CD14-positive monocyte (primary cell): ENCODE measurements around the gene TRIM42. TPM values are rescaled to one million over a fixed set of nuclear protein-coding genes. Genes with fewer than 3 reads are reported as not detected.

Experiments used
- DNase-seq, 3 donors: peaks; one replicate each; pipeline ENCODE4 v3.0.0-alpha.2; 2011 to 2022
- H2AFZ ChIP-seq: 2 replicates; pipeline ENCODE4 v1.6.0; 2012; ENCODE audit warnings: mild to moderate bottlenecking, low read depth, low read length, inconsistent platforms; ENCODE audit not compliant: insufficient read depth, poor library complexity, severe bottlenecking
- H3K27ac ChIP-seq, 2 donors: 1 replicate in 1 of 2; 2 replicates in 1 of 2; pipeline ENCODE4 v1.5.1; 2012 to 2013; ENCODE audit warnings: low read length in 2 of 2, control low read depth in 1 of 2, inconsistent platforms in 1 of 2, low read depth in 1 of 2, mild to moderate bottlenecking in 1 of 2
- H3K27me3 ChIP-seq, 2 donors: one replicate each; pipeline versions ENCODE4 v1.6.0 to v1.6.1; 2011 to 2013; ENCODE audit warnings: low read length in 2 of 2; ENCODE audit not compliant: control insufficient read depth in 2 of 2, insufficient read depth in 2 of 2
- H3K36me3 ChIP-seq, 2 donors: replicated peaks in 1 of 2; 1 replicate in 1 of 2; 2 replicates in 1 of 2; pipeline versions ENCODE4 v1.5.1 to v1.6.1; 2012 to 2013; ENCODE audit warnings: low read length in 2 of 2, control low read depth in 1 of 2, inconsistent platforms in 1 of 2, mild to moderate bottlenecking in 1 of 2; ENCODE audit not compliant: insufficient read depth in 2 of 2, control insufficient read depth in 1 of 2
- H3K4me1 ChIP-seq, 2 donors: 1 replicate in 1 of 2; 2 replicates in 1 of 2; pipeline versions ENCODE4 v1.5.1 to v1.6.1; 2012 to 2013; ENCODE audit warnings: low read length in 2 of 2, control low read depth in 1 of 2, inconsistent platforms in 1 of 2, mild to moderate bottlenecking in 1 of 2, moderate library complexity in 1 of 2; ENCODE audit not compliant: insufficient read depth in 2 of 2, control insufficient read depth in 1 of 2
- H3K4me2 ChIP-seq: replicated peaks from 2 replicates; pipeline ENCODE3; 2012; ENCODE audit warnings: low read length, moderate library complexity, mild to moderate bottlenecking; ENCODE audit not compliant: poor library complexity, severe bottlenecking; ENCODE audit errors: extremely low read depth
- H3K4me3 ChIP-seq, 3 experiments: fragments of 200-600 bp in 1 of 3; sonication (generic) in 1 of 3; replicated peaks in 1 of 3; 1 replicate in 2 of 3; 2 replicates in 1 of 3; pipeline ENCODE4 v1.5.1; 2011 to 2013; ENCODE audit warnings: low read length in 3 of 3, mild to moderate bottlenecking in 3 of 3, control low read depth in 2 of 3, low read depth in 2 of 3, inconsistent platforms in 1 of 3, moderate library complexity in 1 of 3
- H3K79me2 ChIP-seq: 2 replicates; pipeline ENCODE4 v1.6.0; 2012; ENCODE audit warnings: mild to moderate bottlenecking, control low read depth, inconsistent platforms, low read length, moderate library complexity; ENCODE audit not compliant: insufficient read depth
- H3K9ac ChIP-seq: 2 replicates; pipeline ENCODE4 v1.6.0; 2017; ENCODE audit warnings: low read length, mild to moderate bottlenecking; ENCODE audit not compliant: insufficient read depth, poor library complexity, severe bottlenecking
- H3K9me3 ChIP-seq, 2 donors: replicated peaks in 1 of 2; 1 replicate in 1 of 2; 2 replicates in 1 of 2; pipeline versions ENCODE4 v1.5.1 to v1.6.1; 2012 to 2013; ENCODE audit warnings: low read length in 2 of 2, control low read depth in 1 of 2; ENCODE audit not compliant: control insufficient read depth in 1 of 2, insufficient read depth in 1 of 2
- H4K20me1 ChIP-seq: 2 replicates; pipeline ENCODE4 v1.6.0; 2012; ENCODE audit warnings: mild to moderate bottlenecking, low read length, control low read depth, moderate library complexity; ENCODE audit not compliant: insufficient read depth
- H3K27ac Mint-ChIP-seq, 7 donors: one replicate each; pipeline ENCODE4 v1.8.0; 2020; ENCODE audit warnings: mild to moderate bottlenecking in 7 of 7, mixed read lengths in 7 of 7, moderate library complexity in 6 of 7, inconsistent platforms in 2 of 7
- H3K27me3 Mint-ChIP-seq, 3 donors: one replicate each; pipeline ENCODE4 v1.8.0; 2021 to 2022; ENCODE audit warnings: low read depth in 3 of 3, mild to moderate bottlenecking in 3 of 3, mixed read lengths in 3 of 3, moderate library complexity in 3 of 3, inconsistent platforms in 1 of 3
- H3K36me3 Mint-ChIP-seq, 2 donors: one replicate each; pipeline ENCODE4 v1.8.0; 2020; ENCODE audit warnings: mixed read lengths in 2 of 2, inconsistent platforms in 1 of 2, mild to moderate bottlenecking in 1 of 2
- H3K4me1 Mint-ChIP-seq: one replicate; pipeline ENCODE4 v1.8.0; 2020; ENCODE audit warnings: mild to moderate bottlenecking, mixed read lengths
- H3K4me3 Mint-ChIP-seq, 2 donors: one replicate each; pipeline ENCODE4 v1.8.0; 2020; ENCODE audit warnings: mild to moderate bottlenecking in 2 of 2, mixed read lengths in 2 of 2, moderate library complexity in 1 of 2
- H3K9me3 Mint-ChIP-seq, 7 donors: one replicate each; pipeline ENCODE4 v1.8.0; 2020 to 2022; ENCODE audit warnings: mixed read lengths in 7 of 7, mild to moderate bottlenecking in 6 of 7, moderate library complexity in 6 of 7, inconsistent platforms in 2 of 7
- CTCF ChIP-seq: fragments of 200-600 bp; IDR thresholded peaks from one replicate; pipeline ENCODE4 v1.8.0; 2022; ENCODE audit warnings: antibody characterized with exemption, mild to moderate bottlenecking
- WGBS: methylation state at CpG from one replicate; pipeline ENCODE4 v1.1.5; 2013; ENCODE audit warnings: missing lambda C conversion rate; ENCODE audit not compliant: insufficient coverage; 5-methylcytosine and 5-hydroxymethylcytosine counted together
- intact Hi-C, 2 donors: fragments of 100-400 bp; cut with micrococcal nuclease; formaldehyde crosslinking; loops; one replicate each; pipeline versions ENCODE4 v1.15.0 to v1.15.1; 2023
- polyA minus RNA-seq: library from RNA; depleted of rRNA, polyadenylated mRNA; stranded (reverse); fragments of >200 nt; gene quantifications from 2 replicates; pipeline ENCODE4 v1.2.3, GENCODE V29; 2012
- polyA plus RNA-seq, 3 donors: library from polyadenylated mRNA; depleted of rRNA in 1 of 3; unstranded in 2 of 3; stranded (reverse) in 1 of 3; fragments of 300-500 nt in 2 of 3; fragments of >200 nt in 1 of 3; fragmentation: Illumina TruSeq in 2 of 3; gene quantifications; 1 replicate in 2 of 3; 2 replicates in 1 of 3; pipeline ENCODE4 v1.2.3, GENCODE V29; 2012 to 2021
- total RNA-seq, 12 experiments: library from RNA in 1 of 12; stranded (reverse) in 1 of 12; fragments of 120-200 nt in 1 of 12; gene quantifications; one replicate each; pipeline ENCODE4 v1.2.4 and lab custom pipeline; 2013 to 2026; ENCODE audit warnings: mixed read lengths in 6 of 12, inconsistent platforms in 1 of 12

Gene TRIM42
- not detected for total RNA-seq (2013)
- polyA plus RNA-seq (not detected), polyA minus RNA-seq (not detected in 2 replicates), total RNA-seq (lab: John Stamatoyannopoulos, UW) (0 to 0.30 (median 0) reads per million in 11 experiments)

- H3K27me3 ChIP-seq, result no peaks in the 10 kb centered on the region
- no peaks in the 10 kb centered on the region for H3K36me3 ChIP-seq
- no peak within 1 kb of the TSS for H3K27ac ChIP-seq
- no peaks in the 10 kb centered on the region for H3K79me2 ChIP-seq
- no peak within 1 kb of the TSS for H3K9ac ChIP-seq
- no peak for TF ChIP-seq CTCF
- no peak within 1 kb of the TSS for H2AFZ ChIP-seq
- H4K20me1 ChIP-seq, result no peaks in the 10 kb centered on the region
- Mint-ChIP-seq H3K27me3 (peaks cover 0 to 2% (median 2%) of the 10 kb centered on the region in 3 donors), H3K27ac (no peak within 1 kb of the TSS), H3K4me3 (no peak within 1 kb of the TSS), H3K9me3 (peaks cover 0 to 3% (median 2%) of the 10 kb centered on the region in 7 donors), H3K4me1 (no peaks in the 10 kb centered on the region), H3K36me3 (no peaks in the 10 kb centered on the region)
- no peak within 1 kb of the TSS for H3K4me3 ChIP-seq
- DNase-seq, result no peak
- intact Hi-C loops, result no loop called here
- no peaks in the 10 kb centered on the region for H3K4me1 ChIP-seq
- H3K9me3 ChIP-seq, result no peaks in the 10 kb centered on the region
- no peak within 1 kb of the TSS for H3K4me2 ChIP-seq
- WGBS, result 100% methylated on average over 1 of the region's 2 CpGs
Observed at GRCh38 chr3:140677764-140678163, at the start of gene TRIM42. Gene TRIM42 (plus strand): TSS chr3:140678064. CDS start chr3:140678230, 166 bp downstream.

GRCh38 chr3:140628606-140629005 is 49.3 kb upstream of the TRIM42 start:
- no peak overlapping the region for H3K27ac ChIP-seq
- no peaks in the 10 kb centered on the region for H4K20me1 ChIP-seq
- WGBS, result no CpG with 5 or more reads among the region's 4 CpGs
- Mint-ChIP-seq H3K27me3 (peaks cover 1 to 8% (median 2%) of the 10 kb centered on the region in 3 donors), H3K36me3 (no peaks in the 10 kb centered on the region), H3K27ac (no peak overlapping the region), H3K4me3 (no peak overlapping the region), H3K9me3 (peaks cover 0 to 2% (median 0%) of the 10 kb centered on the region in 7 donors), H3K4me1 (no peaks in the 10 kb centered on the region)
- H3K36me3 ChIP-seq, result no peaks in the 10 kb centered on the region
- intact Hi-C loops, result no loop called here
- no peak overlapping the region for H3K9ac ChIP-seq
- no peak for TF ChIP-seq CTCF
- no peaks in the 10 kb centered on the region for H3K9me3 ChIP-seq
- no peaks in the 10 kb centered on the region for H3K27me3 ChIP-seq
- no peak overlapping the region for H2AFZ ChIP-seq
- no peaks in the 10 kb centered on the region for H3K79me2 ChIP-seq
- no peak for DNase-seq
- no peak overlapping the region for H3K4me2 ChIP-seq
- H3K4me3 ChIP-seq, result no peak overlapping the region
- no peaks in the 10 kb centered on the region for H3K4me1 ChIP-seq
